WTC11 (cell line): ENCODE measurements around the gene MYO6. TPM values are rescaled to one million over a fixed set of nuclear protein-coding genes. Genes with fewer than 3 reads are reported as not detected.

Experiments
- ATAC-seq: fragments of 200-7000 bp; cut with Tn5 transposase; 2 replicates; pipeline ENCODE4 v1.10.0; 2021; ENCODE audit warnings: mild to moderate bottlenecking, moderate library complexity
- CTCF ChIA-PET: fragments of 300-600 bp; sonication (Branson Sonifier 250); formaldehyde crosslinking; loops from one replicate; lab custom pipeline; 2021; ENCODE audit warnings: antibody characterized with exemption; lab: Charles Lee
- POLR2A ChIA-PET: fragments of 350-600 bp; sonication (Branson Sonifier 250); formaldehyde crosslinking; loops from one replicate; lab custom pipeline; 2021; ENCODE audit warnings: antibody characterized with exemption; lab: Charles Lee
- DNase-seq: peaks from one replicate; pipeline ENCODE4 v3.0.0; 2021; ENCODE audit warnings: low spot score
- H3K27ac Mint-ChIP-seq: 2 replicates; pipeline ENCODE4 v1.8.0; 2021; ENCODE audit warnings: mixed read lengths
- H3K27me3 Mint-ChIP-seq: 2 replicates; pipeline ENCODE4 v1.8.0; 2021; ENCODE audit warnings: low read depth, mild to moderate bottlenecking, moderate library complexity, mixed read lengths
- H3K36me3 Mint-ChIP-seq: 2 replicates; pipeline ENCODE4 v1.8.0; 2021; ENCODE audit warnings: mixed read lengths
- H3K4me1 Mint-ChIP-seq: 2 replicates; pipeline ENCODE4 v1.8.0; 2022; ENCODE audit warnings: mixed read lengths
- H3K4me3 Mint-ChIP-seq: 2 replicates; pipeline ENCODE4 v1.8.0; 2021; ENCODE audit warnings: mild to moderate bottlenecking, moderate library complexity, mixed read lengths
- H3K9me3 Mint-ChIP-seq: 2 replicates; pipeline ENCODE4 v1.8.0; 2021; ENCODE audit warnings: mixed read lengths
- ATF1 ChIP-seq: sonication (generic); formaldehyde crosslinking; IDR thresholded peaks from 2 replicates; pipeline ENCODE4 v1.8.1; 2023; ENCODE audit warnings: mild to moderate bottlenecking, moderate library complexity, missing genetic modification reagents
- CBFB ChIP-seq: sonication (generic); formaldehyde crosslinking; IDR thresholded peaks from 2 replicates; pipeline ENCODE4 v1.8.1; 2022; ENCODE audit warnings: mild to moderate bottlenecking, low read depth, missing genetic modification reagents
- FOXK1 ChIP-seq: sonication (generic); formaldehyde crosslinking; IDR thresholded peaks from 2 replicates; pipeline ENCODE4 v1.8.0; 2022; ENCODE audit warnings: mild to moderate bottlenecking, moderate library complexity, missing genetic modification reagents
- GABPB1 ChIP-seq: sonication (generic); formaldehyde crosslinking; IDR thresholded peaks from 2 replicates; pipeline ENCODE4 v1.8.1; 2023; ENCODE audit warnings: mild to moderate bottlenecking, missing genetic modification reagents
- RORB ChIP-seq: fragments of 250-450 bp; sonication (Bioruptor Pico); IDR thresholded peaks from 2 replicates; pipeline ENCODE4 v1.9.0; 2021; ENCODE audit warnings: mild to moderate bottlenecking
- ZNF396 ChIP-seq: fragments of 250-450 bp; sonication (Bioruptor Pico); IDR thresholded peaks from 2 replicates; pipeline ENCODE4 v1.8.0; 2021; ENCODE audit warnings: mild to moderate bottlenecking, moderate library complexity, borderline replicate concordance
- total RNA-seq: library from RNA; stranded (reverse); gene quantifications from 3 replicates; pipeline ENCODE4 v1.2.3, GENCODE V29; 2021
- TF ChIP-seq, protein P1 (sequence below): sonication (generic); formaldehyde crosslinking; IDR thresholded peaks from 2 replicates; pipeline ENCODE4 v1.8.0; 2023; ENCODE audit warnings: missing genetic modification reagents, mild to moderate bottlenecking, borderline replicate concordance
- TF ChIP-seq, protein P2 (sequence below): sonication (generic); formaldehyde crosslinking; IDR thresholded peaks from 2 replicates; pipeline ENCODE4 v1.8.0; 2022; ENCODE audit warnings: mild to moderate bottlenecking, missing genetic modification reagents
- TF ChIP-seq, protein P3 (sequence below): sonication (generic); formaldehyde crosslinking; IDR thresholded peaks from 2 replicates; pipeline ENCODE4 v1.8.1; 2022; ENCODE audit warnings: mild to moderate bottlenecking, missing genetic modification reagents, moderate library complexity, borderline replicate concordance
- TF ChIP-seq, protein P4 (sequence below): fragments of 200-600 bp; IDR thresholded peaks from 2 replicates; pipeline ENCODE4 v1.8.0; 2022; ENCODE audit warnings: antibody characterized with exemption
- TF ChIP-seq, protein P5 (sequence below): sonication (generic); formaldehyde crosslinking; IDR thresholded peaks from 2 replicates; pipeline ENCODE4 v1.8.0; 2022; ENCODE audit warnings: mild to moderate bottlenecking, missing genetic modification reagents

Gene MYO6
- total RNA-seq, 1 experiment from 2014 or later: 32.6 TPM

DNA sequence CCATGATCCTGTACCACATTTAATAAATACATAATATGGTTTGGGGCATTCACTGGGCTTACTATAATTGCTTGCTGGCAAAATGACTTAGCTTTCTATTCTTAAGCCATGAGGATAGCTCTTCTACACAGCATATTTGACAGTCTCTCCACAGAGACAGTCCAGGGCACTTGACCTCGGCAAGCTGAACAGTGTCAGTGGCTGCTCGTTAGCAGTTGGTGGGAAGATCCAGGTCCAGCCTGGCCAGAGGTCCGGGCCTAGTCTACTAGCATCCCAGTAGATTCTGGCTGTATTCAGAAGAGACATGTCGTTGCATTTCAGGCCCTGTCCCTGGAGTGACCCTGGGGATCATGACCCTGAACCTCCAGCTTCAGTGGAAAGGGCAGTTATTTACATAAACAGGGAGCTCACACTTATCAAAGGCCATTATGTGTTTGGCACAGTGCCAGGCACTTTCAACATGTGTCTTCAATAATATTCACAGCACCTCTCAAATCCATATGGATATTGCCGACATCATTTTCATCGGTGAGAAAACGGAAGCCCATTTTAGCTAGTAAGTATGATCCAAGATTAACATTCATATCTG is 184.4 kb downstream of the MYO6 start (continued):
- TF ChIP-seq CBFB (CRISPR knock-in tag): no peak
- no peak for TF ChIP-seq ZNF396 (CRISPR knock-in tag)
- TF ChIP-seq RORB (CRISPR knock-in tag): no peak

DNA sequence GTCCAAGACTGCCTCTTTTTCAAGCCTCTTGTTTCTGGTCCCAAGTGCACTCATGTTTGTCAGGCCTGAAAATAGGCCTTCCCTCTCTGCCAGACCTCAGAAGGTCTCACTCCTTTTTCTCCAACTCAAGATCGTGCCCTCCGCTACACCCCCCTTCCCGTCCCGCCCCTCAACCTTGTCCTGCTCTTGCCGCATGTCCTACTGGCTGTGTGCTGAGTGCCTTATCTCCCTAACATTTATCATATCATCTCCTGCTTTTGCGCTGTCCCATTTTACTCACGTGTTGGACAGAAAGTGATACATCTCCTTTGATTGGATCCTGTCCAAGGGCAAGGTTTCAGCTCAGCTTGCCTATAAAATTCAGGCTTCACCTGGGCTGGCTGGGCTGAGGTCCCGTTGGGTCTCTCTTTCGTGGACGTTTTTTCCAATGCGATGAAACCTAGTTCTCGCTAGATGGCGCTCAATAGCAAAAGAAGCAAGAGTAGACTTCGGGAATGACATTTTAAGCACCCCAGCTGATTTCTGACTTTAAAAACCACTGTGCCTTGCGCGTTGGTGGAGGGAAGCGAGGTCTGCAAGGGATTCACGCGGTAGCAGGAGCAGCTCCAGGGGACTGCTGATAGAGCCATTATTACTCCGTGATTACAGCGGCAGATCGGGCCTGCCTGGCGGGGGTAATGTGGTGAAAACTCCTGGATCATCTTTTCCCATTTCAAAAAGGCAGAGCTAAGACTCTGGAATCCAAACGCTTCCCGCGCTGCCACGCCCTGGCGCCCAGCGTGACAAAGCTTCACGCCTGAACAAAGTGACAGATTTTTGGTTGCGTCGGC is 185.8 kb downstream of the MYO6 start:
- TF ChIP-seq, protein P1, sequence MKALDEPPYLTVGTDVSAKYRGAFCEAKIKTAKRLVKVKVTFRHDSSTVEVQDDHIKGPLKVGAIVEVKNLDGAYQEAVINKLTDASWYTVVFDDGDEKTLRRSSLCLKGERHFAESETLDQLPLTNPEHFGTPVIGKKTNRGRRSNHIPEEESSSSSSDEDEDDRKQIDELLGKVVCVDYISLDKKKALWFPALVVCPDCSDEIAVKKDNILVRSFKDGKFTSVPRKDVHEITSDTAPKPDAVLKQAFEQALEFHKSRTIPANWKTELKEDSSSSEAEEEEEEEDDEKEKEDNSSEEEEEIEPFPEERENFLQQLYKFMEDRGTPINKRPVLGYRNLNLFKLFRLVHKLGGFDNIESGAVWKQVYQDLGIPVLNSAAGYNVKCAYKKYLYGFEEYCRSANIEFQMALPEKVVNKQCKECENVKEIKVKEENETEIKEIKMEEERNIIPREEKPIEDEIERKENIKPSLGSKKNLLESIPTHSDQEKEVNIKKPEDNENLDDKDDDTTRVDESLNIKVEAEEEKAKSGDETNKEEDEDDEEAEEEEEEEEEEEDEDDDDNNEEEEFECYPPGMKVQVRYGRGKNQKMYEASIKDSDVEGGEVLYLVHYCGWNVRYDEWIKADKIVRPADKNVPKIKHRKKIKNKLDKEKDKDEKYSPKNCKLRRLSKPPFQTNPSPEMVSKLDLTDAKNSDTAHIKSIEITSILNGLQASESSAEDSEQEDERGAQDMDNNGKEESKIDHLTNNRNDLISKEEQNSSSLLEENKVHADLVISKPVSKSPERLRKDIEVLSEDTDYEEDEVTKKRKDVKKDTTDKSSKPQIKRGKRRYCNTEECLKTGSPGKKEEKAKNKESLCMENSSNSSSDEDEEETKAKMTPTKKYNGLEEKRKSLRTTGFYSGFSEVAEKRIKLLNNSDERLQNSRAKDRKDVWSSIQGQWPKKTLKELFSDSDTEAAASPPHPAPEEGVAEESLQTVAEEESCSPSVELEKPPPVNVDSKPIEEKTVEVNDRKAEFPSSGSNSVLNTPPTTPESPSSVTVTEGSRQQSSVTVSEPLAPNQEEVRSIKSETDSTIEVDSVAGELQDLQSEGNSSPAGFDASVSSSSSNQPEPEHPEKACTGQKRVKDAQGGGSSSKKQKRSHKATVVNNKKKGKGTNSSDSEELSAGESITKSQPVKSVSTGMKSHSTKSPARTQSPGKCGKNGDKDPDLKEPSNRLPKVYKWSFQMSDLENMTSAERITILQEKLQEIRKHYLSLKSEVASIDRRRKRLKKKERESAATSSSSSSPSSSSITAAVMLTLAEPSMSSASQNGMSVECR: peak; percentile 63; the same call in 1 of the 2 replicates
- TF ChIP-seq ATF1 (CRISPR knock-in tag) (no peak), FOXK1 (peak; percentile 34; the same call in 1 of the 2 replicates)
- TF ChIP-seq, protein P2, sequence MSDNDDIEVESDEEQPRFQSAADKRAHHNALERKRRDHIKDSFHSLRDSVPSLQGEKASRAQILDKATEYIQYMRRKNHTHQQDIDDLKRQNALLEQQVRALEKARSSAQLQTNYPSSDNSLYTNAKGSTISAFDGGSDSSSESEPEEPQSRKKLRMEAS: peak; percentile 52; the same call in 1 of the 2 replicates
- TF ChIP-seq, protein P3, sequence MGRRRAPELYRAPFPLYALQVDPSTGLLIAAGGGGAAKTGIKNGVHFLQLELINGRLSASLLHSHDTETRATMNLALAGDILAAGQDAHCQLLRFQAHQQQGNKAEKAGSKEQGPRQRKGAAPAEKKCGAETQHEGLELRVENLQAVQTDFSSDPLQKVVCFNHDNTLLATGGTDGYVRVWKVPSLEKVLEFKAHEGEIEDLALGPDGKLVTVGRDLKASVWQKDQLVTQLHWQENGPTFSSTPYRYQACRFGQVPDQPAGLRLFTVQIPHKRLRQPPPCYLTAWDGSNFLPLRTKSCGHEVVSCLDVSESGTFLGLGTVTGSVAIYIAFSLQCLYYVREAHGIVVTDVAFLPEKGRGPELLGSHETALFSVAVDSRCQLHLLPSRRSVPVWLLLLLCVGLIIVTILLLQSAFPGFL: no peak
- TF ChIP-seq, protein P4, sequence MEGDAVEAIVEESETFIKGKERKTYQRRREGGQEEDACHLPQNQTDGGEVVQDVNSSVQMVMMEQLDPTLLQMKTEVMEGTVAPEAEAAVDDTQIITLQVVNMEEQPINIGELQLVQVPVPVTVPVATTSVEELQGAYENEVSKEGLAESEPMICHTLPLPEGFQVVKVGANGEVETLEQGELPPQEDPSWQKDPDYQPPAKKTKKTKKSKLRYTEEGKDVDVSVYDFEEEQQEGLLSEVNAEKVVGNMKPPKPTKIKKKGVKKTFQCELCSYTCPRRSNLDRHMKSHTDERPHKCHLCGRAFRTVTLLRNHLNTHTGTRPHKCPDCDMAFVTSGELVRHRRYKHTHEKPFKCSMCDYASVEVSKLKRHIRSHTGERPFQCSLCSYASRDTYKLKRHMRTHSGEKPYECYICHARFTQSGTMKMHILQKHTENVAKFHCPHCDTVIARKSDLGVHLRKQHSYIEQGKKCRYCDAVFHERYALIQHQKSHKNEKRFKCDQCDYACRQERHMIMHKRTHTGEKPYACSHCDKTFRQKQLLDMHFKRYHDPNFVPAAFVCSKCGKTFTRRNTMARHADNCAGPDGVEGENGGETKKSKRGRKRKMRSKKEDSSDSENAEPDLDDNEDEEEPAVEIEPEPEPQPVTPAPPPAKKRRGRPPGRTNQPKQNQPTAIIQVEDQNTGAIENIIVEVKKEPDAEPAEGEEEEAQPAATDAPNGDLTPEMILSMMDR: peak; percentile 70
- TF ChIP-seq, all 79 proteins: peak for 4
- ATAC-seq (peak; percentile 75), DNase-seq (peak; percentile 46)
- peaks cover 5% of the 10 kb centered on the region; the same call in 1 of the 2 replicates for H3K9me3 Mint-ChIP-seq
- peaks cover 11% of the 10 kb centered on the region for H3K4me1 Mint-ChIP-seq
- H3K36me3 Mint-ChIP-seq: no peaks in the 10 kb centered on the region
- peak overlapping the region; percentile 67; the same call in 1 of the 2 replicates for H3K27ac Mint-ChIP-seq
- peak overlapping the region; percentile 66 for H3K4me3 Mint-ChIP-seq
- peaks cover 71% of the 10 kb centered on the region for H3K27me3 Mint-ChIP-seq
- ChIA-PET CTCF (interaction anchor here (0.7 to 2.6 kb wide), 16 partner anchors 11 to 942 kb away, joined by 3 to 34 read pairs (median 5); no protein-coding TSS in a partner anchor), POLR2A (no interaction called here)

DNA sequence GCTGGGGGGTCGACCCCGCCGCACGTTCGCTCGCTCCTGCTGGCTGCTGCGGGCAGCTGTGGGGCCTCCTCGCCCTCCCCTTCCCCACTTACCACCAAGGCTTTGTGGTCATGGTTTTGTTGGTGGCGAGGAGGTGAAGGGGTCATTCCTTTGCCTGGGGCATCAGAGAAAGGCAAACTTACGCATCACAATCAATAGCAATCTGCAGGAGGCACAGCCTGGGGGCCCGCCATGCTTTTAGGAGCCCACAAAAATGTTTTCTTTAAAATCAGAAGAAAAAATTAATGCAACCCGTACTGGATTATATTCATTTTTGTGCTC is 186.4 kb downstream of the MYO6 start:
- H3K27ac Mint-ChIP-seq: no peak overlapping the region
- peak overlapping the region; percentile 66 for H3K4me3 Mint-ChIP-seq
- peaks cover 73% of the 10 kb centered on the region for H3K27me3 Mint-ChIP-seq
- POLR2A ChIA-PET: no interaction called here
- no peak for DNase-seq
- CTCF ChIA-PET: interaction anchor here (0.9 to 2.6 kb wide), 15 partner anchors 11 to 942 kb away, joined by 3 to 34 read pairs (median 5); no protein-coding TSS in a partner anchor
- peaks cover 6% of the 10 kb centered on the region; the same call in 1 of the 2 replicates for H3K9me3 Mint-ChIP-seq
- H3K4me1 Mint-ChIP-seq: peaks cover 11% of the 10 kb centered on the region
- H3K36me3 Mint-ChIP-seq: no peaks in the 10 kb centered on the region
- ATAC-seq: peak; percentile 40
- TF ChIP-seq, protein P1: no peak
- TF ChIP-seq, protein P5, sequence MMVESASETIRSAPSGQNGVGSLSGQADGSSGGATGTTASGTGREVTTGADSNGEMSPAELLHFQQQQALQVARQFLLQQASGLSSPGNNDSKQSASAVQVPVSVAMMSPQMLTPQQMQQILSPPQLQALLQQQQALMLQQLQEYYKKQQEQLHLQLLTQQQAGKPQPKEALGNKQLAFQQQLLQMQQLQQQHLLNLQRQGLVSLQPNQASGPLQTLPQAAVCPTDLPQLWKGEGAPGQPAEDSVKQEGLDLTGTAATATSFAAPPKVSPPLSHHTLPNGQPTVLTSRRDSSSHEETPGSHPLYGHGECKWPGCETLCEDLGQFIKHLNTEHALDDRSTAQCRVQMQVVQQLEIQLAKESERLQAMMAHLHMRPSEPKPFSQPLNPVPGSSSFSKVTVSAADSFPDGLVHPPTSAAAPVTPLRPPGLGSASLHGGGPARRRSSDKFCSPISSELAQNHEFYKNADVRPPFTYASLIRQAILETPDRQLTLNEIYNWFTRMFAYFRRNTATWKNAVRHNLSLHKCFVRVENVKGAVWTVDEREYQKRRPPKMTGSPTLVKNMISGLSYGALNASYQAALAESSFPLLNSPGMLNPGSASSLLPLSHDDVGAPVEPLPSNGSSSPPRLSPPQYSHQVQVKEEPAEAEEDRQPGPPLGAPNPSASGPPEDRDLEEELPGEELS (CRISPR knock-in tag): no peak
- no peak for TF ChIP-seq GABPB1 (CRISPR knock-in tag)
